A673 (cell line): ENCODE results near the gene PCED1B.

Experiments used
- EZH2 ChIP-seq: fragments of 200-600 bp; sonication (generic); IDR thresholded peaks from 2 replicates; pipeline ENCODE4 v1.6.1; 2017; ENCODE audit warnings: borderline replicate concordance, low read depth, mild to moderate bottlenecking, mixed read lengths, antibody characterized with exemption, low read length; ENCODE audit not compliant: poor library complexity, severe bottlenecking
- TF ChIP-seq, protein P1 (sequence below): fragments of 300-800, 200-600 bp; sonication (generic); conservative IDR thresholded peaks from 2 replicates; pipeline ENCODE4 v1.5.1; 2017; ENCODE audit warnings: low read depth, mild to moderate bottlenecking, antibody characterized with exemption, low read length, moderate library complexity, mixed read lengths

DNA sequence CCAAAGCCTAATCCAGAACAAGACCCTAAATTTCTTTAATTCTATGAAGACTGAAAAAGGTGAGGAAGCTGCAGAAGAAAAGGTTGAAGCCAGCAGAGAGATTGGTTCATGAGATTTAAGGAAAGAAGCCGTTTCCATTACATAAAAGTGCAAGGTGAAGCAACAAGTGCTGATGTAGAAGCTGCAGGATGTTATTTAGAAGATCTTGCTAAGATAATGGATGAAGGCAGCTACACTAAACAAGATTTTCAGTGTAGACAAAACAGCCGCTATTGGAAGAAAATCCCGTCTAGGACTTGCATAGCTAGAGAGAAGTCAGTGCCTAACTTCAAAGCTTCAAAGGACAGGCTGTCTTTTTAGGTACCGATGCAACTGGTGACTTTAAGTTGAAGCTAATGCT is 65.8 kb downstream of the PCED1B start:
- TF ChIP-seq, protein P1, sequence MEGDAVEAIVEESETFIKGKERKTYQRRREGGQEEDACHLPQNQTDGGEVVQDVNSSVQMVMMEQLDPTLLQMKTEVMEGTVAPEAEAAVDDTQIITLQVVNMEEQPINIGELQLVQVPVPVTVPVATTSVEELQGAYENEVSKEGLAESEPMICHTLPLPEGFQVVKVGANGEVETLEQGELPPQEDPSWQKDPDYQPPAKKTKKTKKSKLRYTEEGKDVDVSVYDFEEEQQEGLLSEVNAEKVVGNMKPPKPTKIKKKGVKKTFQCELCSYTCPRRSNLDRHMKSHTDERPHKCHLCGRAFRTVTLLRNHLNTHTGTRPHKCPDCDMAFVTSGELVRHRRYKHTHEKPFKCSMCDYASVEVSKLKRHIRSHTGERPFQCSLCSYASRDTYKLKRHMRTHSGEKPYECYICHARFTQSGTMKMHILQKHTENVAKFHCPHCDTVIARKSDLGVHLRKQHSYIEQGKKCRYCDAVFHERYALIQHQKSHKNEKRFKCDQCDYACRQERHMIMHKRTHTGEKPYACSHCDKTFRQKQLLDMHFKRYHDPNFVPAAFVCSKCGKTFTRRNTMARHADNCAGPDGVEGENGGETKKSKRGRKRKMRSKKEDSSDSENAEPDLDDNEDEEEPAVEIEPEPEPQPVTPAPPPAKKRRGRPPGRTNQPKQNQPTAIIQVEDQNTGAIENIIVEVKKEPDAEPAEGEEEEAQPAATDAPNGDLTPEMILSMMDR: no peak
- no peak for TF ChIP-seq EZH2
